HepG2 (cell line): ENCODE results near the gene MASP2. TPM values are rescaled to one million over a fixed set of nuclear protein-coding genes. Genes with fewer than 3 reads are reported as not detected.

Experiments used
- ATAC-seq: fragments of 200-7000 bp; cut with Tn5 transposase; 3 replicates; pipeline ENCODE4 v1.9.1; 2020; ENCODE audit warnings: mild to moderate bottlenecking, moderate library complexity
- BruUV-seq: library from RNA; stranded (reverse); fragments of 400-500 nt; replicated peaks from 2 replicates; lab custom pipeline; 2021; lab: Mats Ljungman, UMichigan
- CTCF ChIA-PET: fragments of 300-600 bp; formaldehyde crosslinking; extraction: SDS; loops from one replicate; lab custom pipeline; 2021; ENCODE audit warnings: low total read pairs, inconsistent platforms, low intra/inter-chr PET ratio; lab: Yijun Ruan, JAX
- POLR2A ChIA-PET: fragments of 350-600 bp; sonication (Branson Sonifier 250); formaldehyde crosslinking; loops from one replicate; lab custom pipeline; 2020; ENCODE audit warnings: antibody characterized with exemption, inconsistent platforms; lab: Yijun Ruan, JAX
- DNase-seq: peaks from one replicate; pipeline ENCODE4 v3.0.0-alpha.2; 2015; ENCODE audit warnings: low spot score
- FAIRE-seq: peaks from 3 replicates; lab custom pipeline; 2011; peaks lifted over from hg19 to GRCh38; lab: Jason Lieb, UNC
- H2AFZ ChIP-seq: one replicate; pipeline ENCODE4 v1.6.1; 2011; ENCODE audit warnings: low read length, inconsistent platforms
- H3K27ac ChIP-seq: fragments of 300-600 bp; 3 replicates; pipeline ENCODE4 v1.8.0; 2011; ENCODE audit warnings: mixed run types, mild to moderate bottlenecking, mixed read lengths, low read length, inconsistent platforms; ENCODE audit not compliant: insufficient read depth; ENCODE audit errors: extremely low read length
- H3K27me3 ChIP-seq, 2 experiments: fragments of 200-600 bp in 1 of 2; 2 replicates in 1 of 2; 3 replicates in 1 of 2; pipeline versions ENCODE4 v1.6.0 to v1.8.0; 2011; ENCODE audit warnings: low read length in 2 of 2, mild to moderate bottlenecking in 2 of 2, moderate library complexity in 2 of 2, inconsistent platforms in 1 of 2; ENCODE audit not compliant: insufficient read depth in 2 of 2, control insufficient read depth in 1 of 2
- H3K36me3 ChIP-seq, 2 experiments: fragments of 200-600 bp in 1 of 2; replicated peaks in 1 of 2; 2 replicates in 1 of 2; 3 replicates in 1 of 2; pipeline versions ENCODE4 v1.5.1 to v1.8.0; 2011; ENCODE audit warnings: low read length in 2 of 2, inconsistent platforms in 1 of 2; ENCODE audit not compliant: insufficient read depth in 2 of 2, control insufficient read depth in 1 of 2
- H3K4me1 ChIP-seq: 2 replicates; pipeline ENCODE4 v1.5.1; 2012; ENCODE audit warnings: low read length, inconsistent platforms; ENCODE audit not compliant: insufficient read depth
- H3K4me2 ChIP-seq: 2 replicates; pipeline ENCODE4 v1.6.0; 2011; ENCODE audit warnings: low read depth, low read length, inconsistent platforms
- H3K4me3 ChIP-seq, 3 experiments: fragments of 200-600 bp in 1 of 3; sonication (generic), shearing (Covaris generic) in 1 of 3; replicated peaks in 1 of 3; 2 replicates each; pipeline ENCODE4 v1.5.1; 2011 to 2016; ENCODE audit warnings: low read length in 3 of 3, inconsistent platforms in 2 of 3, low read depth in 2 of 3, mild to moderate bottlenecking in 2 of 3, control low read depth in 1 of 3, mixed read lengths in 1 of 3; ENCODE audit not compliant: insufficient read depth in 1 of 3
- H3K79me2 ChIP-seq: one replicate; pipeline ENCODE4 v1.6.1; 2011; ENCODE audit warnings: low read length, inconsistent platforms; ENCODE audit not compliant: insufficient read depth
- H3K9ac ChIP-seq: 2 replicates; pipeline ENCODE4 v1.6.0; 2011; ENCODE audit warnings: mild to moderate bottlenecking, low read depth, low read length, inconsistent platforms; ENCODE audit not compliant: insufficient read depth
- H3K9me3 ChIP-seq: 2 replicates; pipeline ENCODE4 v1.5.1; 2012; ENCODE audit warnings: mild to moderate bottlenecking, low read length
- H4K20me1 ChIP-seq: 2 replicates; pipeline ENCODE4 v1.6.0; 2011; ENCODE audit warnings: inconsistent platforms, mild to moderate bottlenecking, low read length, moderate library complexity; ENCODE audit not compliant: insufficient read depth
- KMT2B ChIP-seq: IDR thresholded peaks from 2 replicates; pipeline ENCODE4 v1.6.1; 2016; ENCODE audit warnings: missing genetic modification reagents, missing compliant biosample characterization
- LCORL ChIP-seq, 2 experiments: fragments of 450-650 bp in 1 of 2; sonication (generic) in 1 of 2; formaldehyde crosslinking in 1 of 2; IDR thresholded peaks; 2 replicates each; pipeline versions ENCODE4 v1.5.0 to v1.6.1; 2017 to 2020; ENCODE audit warnings: antibody characterized with exemption in 1 of 2, missing genetic modification reagents in 1 of 2
- RARG ChIP-seq: sonication (generic); formaldehyde crosslinking; IDR thresholded peaks from 2 replicates; pipeline ENCODE4 v1.4.0; 2020; ENCODE audit warnings: low read depth, mild to moderate bottlenecking, missing genetic modification reagents
- ZNF253 ChIP-seq: sonication (generic); formaldehyde crosslinking; IDR thresholded peaks from 2 replicates; pipeline ENCODE4 v1.8.0; 2022; ENCODE audit warnings: mild to moderate bottlenecking, missing genetic modification reagents, borderline replicate concordance
- ZNF468 ChIP-seq: sonication (generic); formaldehyde crosslinking; IDR thresholded peaks from 2 replicates; pipeline ENCODE4 v1.8.0; 2022; ENCODE audit warnings: mild to moderate bottlenecking, moderate library complexity, missing genetic modification reagents
- ZNF839 ChIP-seq: sonication (generic); formaldehyde crosslinking; IDR thresholded peaks from 2 replicates; pipeline ENCODE4 v1.4.0; 2020; ENCODE audit warnings: missing genetic modification reagents, mild to moderate bottlenecking, borderline replicate concordance
- ZSCAN12 ChIP-seq: sonication (generic); formaldehyde crosslinking; IDR thresholded peaks from 2 replicates; pipeline ENCODE4 v1.9.0; 2021; ENCODE audit warnings: mild to moderate bottlenecking, missing genetic modification reagents
- WGBS: methylation state at CpG from one replicate; pipeline ENCODE4 v1.1.6; 2017; ENCODE audit warnings: low lambda C conversion rate; 5-methylcytosine and 5-hydroxymethylcytosine counted together
- in situ Hi-C: cut with HindIII; loops from 2 replicates; pipeline ENCODE4 v1.10.0; 2017; ENCODE audit warnings: low pct_unique_long_range_greater_than_20kb; ENCODE audit not compliant: extremely low pct_ligation_motif_present
- intact Hi-C: fragments of 100-400 bp; cut with micrococcal nuclease; formaldehyde crosslinking; loops from one replicate; pipeline ENCODE4 v1.10.0; 2022; ENCODE audit not compliant: unreplicated experiment
- polyA plus RNA-seq, 8 experiments: library from polyadenylated mRNA; depleted of rRNA in 3 of 8; stranded (reverse) in 7 of 8; unstranded in 1 of 8; fragments of >200 nt; fragmentation: Illumina TruSeq in 4 of 8; extraction: Trizol in 4 of 8; gene quantifications; 2 replicates each; pipeline versions ENCODE4 v1.2.1 to v1.2.3, GENCODE V29; 2011 to 2016; ENCODE audit warnings: low read depth in 4 of 8, missing spikeins in 1 of 8, mixed read lengths in 1 of 8; ENCODE audit not compliant: insufficient read depth in 1 of 8
- total RNA-seq, 5 experiments: library from RNA; depleted of rRNA; stranded (reverse); fragments of >200 nt; fragmentation: Illumina TruSeq; extraction: Trizol; gene quantifications; 2 replicates each; pipeline ENCODE4 v1.2.3, GENCODE V29; 2016; ENCODE audit warnings: low read depth in 1 of 5
- TF ChIP-seq, protein P1 (sequence below): sonication (generic); formaldehyde crosslinking; IDR thresholded peaks from 2 replicates; pipeline ENCODE4 v1.5.0; 2020; ENCODE audit warnings: mild to moderate bottlenecking, missing genetic modification reagents, moderate library complexity

The MASP2 gene
- total and polyA plus RNA-seq, 2 of the 13 experiments (the other 11 are each of a cell fraction or from before 2014, with no cell fraction given): 7.1 to 11.8 TPM

DNA sequence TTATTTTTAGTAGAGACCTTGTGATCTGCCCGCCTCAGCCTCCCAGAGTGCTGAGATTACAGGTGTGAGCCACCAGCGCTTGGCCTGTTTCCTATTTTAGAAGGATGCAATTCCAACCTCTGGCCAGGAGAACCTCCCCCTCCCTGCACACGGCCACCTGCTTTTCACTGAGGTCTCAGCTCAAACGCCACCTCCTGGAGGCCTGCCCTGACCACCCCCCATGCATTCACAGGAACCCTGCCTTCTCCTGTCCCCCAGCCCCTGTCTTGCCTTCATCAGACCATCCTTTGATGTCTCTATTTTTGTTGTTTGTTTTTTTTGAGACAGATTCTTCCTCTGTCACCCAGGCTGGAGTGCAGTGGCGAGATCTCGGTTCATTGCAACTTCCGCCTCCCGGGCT, 10.4 kb upstream of the MASP2 start:
- Histone ChIP-seq H4K20me1 (peaks cover 3% of the 10 kb centered on the region; the same call in 1 of the 2 replicates), H3K79me2 (peaks cover 16% of the 10 kb centered on the region), H3K4me2 (0 out of 2 replicates have a peak overlapping the region, but pooled peaks have one; percentile 23)
- TF ChIP-seq, protein P1, sequence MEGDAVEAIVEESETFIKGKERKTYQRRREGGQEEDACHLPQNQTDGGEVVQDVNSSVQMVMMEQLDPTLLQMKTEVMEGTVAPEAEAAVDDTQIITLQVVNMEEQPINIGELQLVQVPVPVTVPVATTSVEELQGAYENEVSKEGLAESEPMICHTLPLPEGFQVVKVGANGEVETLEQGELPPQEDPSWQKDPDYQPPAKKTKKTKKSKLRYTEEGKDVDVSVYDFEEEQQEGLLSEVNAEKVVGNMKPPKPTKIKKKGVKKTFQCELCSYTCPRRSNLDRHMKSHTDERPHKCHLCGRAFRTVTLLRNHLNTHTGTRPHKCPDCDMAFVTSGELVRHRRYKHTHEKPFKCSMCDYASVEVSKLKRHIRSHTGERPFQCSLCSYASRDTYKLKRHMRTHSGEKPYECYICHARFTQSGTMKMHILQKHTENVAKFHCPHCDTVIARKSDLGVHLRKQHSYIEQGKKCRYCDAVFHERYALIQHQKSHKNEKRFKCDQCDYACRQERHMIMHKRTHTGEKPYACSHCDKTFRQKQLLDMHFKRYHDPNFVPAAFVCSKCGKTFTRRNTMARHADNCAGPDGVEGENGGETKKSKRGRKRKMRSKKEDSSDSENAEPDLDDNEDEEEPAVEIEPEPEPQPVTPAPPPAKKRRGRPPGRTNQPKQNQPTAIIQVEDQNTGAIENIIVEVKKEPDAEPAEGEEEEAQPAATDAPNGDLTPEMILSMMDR (CRISPR knock-in tag): 0 out of 2 replicates have a peak, but pooled peaks have one; percentile 24
- TF ChIP-seq ZNF468 (CRISPR knock-in tag): no peak
- TF ChIP-seq, all 625 proteins: peak for 1
- Histone ChIP-seq H3K9ac (no peak overlapping the region), H2AFZ (no peak overlapping the region), H3K4me3 (no peak overlapping the region), H3K4me1 (peaks cover 51% of the 10 kb centered on the region), H3K27ac (no peak overlapping the region), H3K9me3 (no peaks in the 10 kb centered on the region), H3K36me3 (peaks cover 5 to 23% of the 10 kb centered on the region in 2 experiments; a peak in 4 of 5 replicates), H3K27me3 (no peaks in the 10 kb centered on the region; a peak in 1 of 5 replicates)
- intact Hi-C loops (no loop called here), in situ Hi-C loops (no loop called here)
- no peak for ATAC-seq
- DNase-seq: no peak
- POLR2A ChIA-PET: interaction anchor here (0.7 to 2.6 kb wide), 2 partner anchors 10 to 66 kb away, joined by 3 to 11 read pairs; partner anchors contain the start of gene MASP2
- CTCF ChIA-PET: interaction anchor here (0.9 kb wide), 1 partner anchor 20 kb away, joined by 5 read pairs; no protein-coding TSS in a partner anchor
- no peak for FAIRE-seq
- no TSS peak for BruUV-seq
- WGBS: 91% methylated on average over 8 of the region's 8 CpGs

DNA sequence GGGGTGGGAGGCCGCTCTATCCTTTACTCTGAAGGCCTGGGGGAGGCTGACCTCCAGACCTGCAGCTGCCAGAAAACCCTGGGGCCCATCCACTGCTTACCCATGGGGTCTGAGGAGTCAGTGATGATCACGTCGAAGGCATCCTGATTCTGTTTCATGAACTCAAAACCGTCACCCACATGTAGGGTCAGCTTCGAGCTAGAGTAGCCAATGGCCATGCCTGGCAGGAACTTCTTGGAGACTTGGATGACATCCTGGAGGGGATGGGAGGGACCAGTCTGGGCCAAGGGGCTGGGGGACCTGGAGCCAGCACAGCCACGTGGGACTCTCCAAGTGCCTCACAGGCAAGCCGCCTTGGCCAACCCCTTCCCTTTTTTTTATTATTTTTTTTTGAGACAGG, 9.5 kb upstream of the MASP2 start:
- Histone ChIP-seq H3K4me3 (no peak overlapping the region), H3K9ac (no peak overlapping the region), H4K20me1 (peaks cover 3% of the 10 kb centered on the region; the same call in 1 of the 2 replicates), H3K4me1 (peaks cover 52% of the 10 kb centered on the region), H3K36me3 (peaks cover 5 to 23% of the 10 kb centered on the region in 2 experiments; a peak in 4 of 5 replicates), H3K27ac (no peak overlapping the region), H3K27me3 (no peaks in the 10 kb centered on the region; a peak in 1 of 5 replicates), H3K9me3 (no peaks in the 10 kb centered on the region), H3K79me2 (peaks cover 16% of the 10 kb centered on the region), H2AFZ (no peak overlapping the region), H3K4me2 (no peak overlapping the region)
- no peak for FAIRE-seq
- no peak for DNase-seq
- POLR2A ChIA-PET: interaction anchor here (2.6 kb wide), 1 partner anchor 9 kb away, joined by 11 read pairs; the partner anchor contains the start of gene MASP2
- BruUV-seq: no TSS peak
- WGBS: 80% methylated on average over 3 of the region's 7 CpGs
- ATAC-seq: no peak
- CTCF ChIA-PET: no interaction called here
- in situ Hi-C loops: no loop called here
- TF ChIP-seq LCORL (IDR thresholded peaks at IDR 0.05) (no peak), LCORL (CRISPR knock-in tag; IDR thresholded peaks at IDR 0.05) (no peak), ZSCAN12 (no peak), ZNF839 (CRISPR knock-in tag) (no peak), RARG (CRISPR knock-in tag) (no peak), ZNF253 (CRISPR knock-in tag) (no peak), KMT2B (no peak)
- intact Hi-C loops: no loop called here
